Osteoblast (primary cell): Measurements from ENCODE around the gene CCDC71L. TPM values are rescaled to one million over a fixed set of nuclear protein-coding genes. Genes with fewer than 3 reads are reported as not detected.

ENCODE experiments used
- DNase-seq: peaks from one replicate; pipeline ENCODE4 v3.0.0; 2011; ENCODE audit warnings: low spot score, mixed read lengths; ENCODE audit not compliant: insufficient read length; ENCODE audit errors: missing footprints
- H2AFZ ChIP-seq: 2 replicates; pipeline ENCODE4 v1.6.0; 2011; ENCODE audit warnings: mild to moderate bottlenecking, low read length
- H3K27ac ChIP-seq: 2 replicates; pipeline ENCODE4 v1.5.1; 2011; ENCODE audit warnings: mild to moderate bottlenecking, low read depth, low read length, moderate library complexity
- H3K27me3 ChIP-seq: 2 replicates; pipeline ENCODE4 v1.6.0; 2012; ENCODE audit warnings: mild to moderate bottlenecking, control low read depth, inconsistent platforms, low read length, moderate library complexity; ENCODE audit not compliant: insufficient read depth
- H3K36me3 ChIP-seq: 2 replicates; pipeline ENCODE4 v1.5.1; 2011; ENCODE audit warnings: mild to moderate bottlenecking, low read length, control low read depth, moderate library complexity; ENCODE audit not compliant: insufficient read depth
- H3K4me1 ChIP-seq: 2 replicates; pipeline ENCODE4 v1.5.1; 2011; ENCODE audit warnings: mild to moderate bottlenecking, low read length, control low read depth, moderate library complexity; ENCODE audit not compliant: insufficient read depth
- H3K4me2 ChIP-seq: 2 replicates; pipeline ENCODE4 v1.6.0; 2011; ENCODE audit warnings: mild to moderate bottlenecking, low read length; ENCODE audit not compliant: insufficient read depth
- H3K4me3 ChIP-seq: fragments of 200-600 bp; sonication (generic); 3 replicates; pipeline ENCODE4 v1.5.1; 2012; ENCODE audit warnings: mild to moderate bottlenecking, low read length, inconsistent platforms; ENCODE audit not compliant: insufficient read depth
- H3K79me2 ChIP-seq: 2 replicates; pipeline ENCODE4 v1.6.0; 2012; ENCODE audit warnings: mild to moderate bottlenecking, low read length, control low read depth, inconsistent platforms; ENCODE audit not compliant: insufficient read depth
- H3K9me3 ChIP-seq: 2 replicates; pipeline ENCODE4 v1.5.1; 2011; ENCODE audit warnings: low read depth, low read length, control low read depth
- H4K20me1 ChIP-seq: 2 replicates; pipeline ENCODE4 v1.6.0; 2012; ENCODE audit warnings: mild to moderate bottlenecking, low read length, control low read depth; ENCODE audit not compliant: insufficient read depth
- total RNA-seq: library from RNA; depleted of rRNA; stranded (reverse); fragments of >200 nt; gene quantifications from 2 replicates; pipeline ENCODE4 v1.2.3, GENCODE V29; 2012
- TF ChIP-seq, protein P1 (sequence below): IDR thresholded peaks from 2 replicates; pipeline ENCODE4 v1.5.1; 2011; ENCODE audit warnings: mild to moderate bottlenecking, low read depth, low read length, moderate library complexity; ENCODE audit errors: extremely low read depth

The CCDC71L gene
- total RNA-seq, 1 donor, result 29.3 TPM

GRCh38 chr7:106659963-106660861 is 746 bp downstream of the CCDC71L start:
- Histone ChIP-seq H4K20me1 (peaks cover 8% of the 10 kb centered on the region), H3K4me2 (peak overlapping the region; percentile 91), H3K27me3 (no peaks in the 10 kb centered on the region), H3K27ac (peak overlapping the region; percentile 86), H3K79me2 (peaks cover 22% of the 10 kb centered on the region), H3K4me3 (peak overlapping the region; percentile 92), H3K4me1 (peaks cover 21% of the 10 kb centered on the region), H3K36me3 (no peaks in the 10 kb centered on the region), H2AFZ (peak overlapping the region; percentile 89), H3K9me3 (no peaks in the 10 kb centered on the region)
- DNase-seq, result peak; percentile 96
- TF ChIP-seq, protein P1, sequence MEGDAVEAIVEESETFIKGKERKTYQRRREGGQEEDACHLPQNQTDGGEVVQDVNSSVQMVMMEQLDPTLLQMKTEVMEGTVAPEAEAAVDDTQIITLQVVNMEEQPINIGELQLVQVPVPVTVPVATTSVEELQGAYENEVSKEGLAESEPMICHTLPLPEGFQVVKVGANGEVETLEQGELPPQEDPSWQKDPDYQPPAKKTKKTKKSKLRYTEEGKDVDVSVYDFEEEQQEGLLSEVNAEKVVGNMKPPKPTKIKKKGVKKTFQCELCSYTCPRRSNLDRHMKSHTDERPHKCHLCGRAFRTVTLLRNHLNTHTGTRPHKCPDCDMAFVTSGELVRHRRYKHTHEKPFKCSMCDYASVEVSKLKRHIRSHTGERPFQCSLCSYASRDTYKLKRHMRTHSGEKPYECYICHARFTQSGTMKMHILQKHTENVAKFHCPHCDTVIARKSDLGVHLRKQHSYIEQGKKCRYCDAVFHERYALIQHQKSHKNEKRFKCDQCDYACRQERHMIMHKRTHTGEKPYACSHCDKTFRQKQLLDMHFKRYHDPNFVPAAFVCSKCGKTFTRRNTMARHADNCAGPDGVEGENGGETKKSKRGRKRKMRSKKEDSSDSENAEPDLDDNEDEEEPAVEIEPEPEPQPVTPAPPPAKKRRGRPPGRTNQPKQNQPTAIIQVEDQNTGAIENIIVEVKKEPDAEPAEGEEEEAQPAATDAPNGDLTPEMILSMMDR, result peak; percentile 73

DNA sequence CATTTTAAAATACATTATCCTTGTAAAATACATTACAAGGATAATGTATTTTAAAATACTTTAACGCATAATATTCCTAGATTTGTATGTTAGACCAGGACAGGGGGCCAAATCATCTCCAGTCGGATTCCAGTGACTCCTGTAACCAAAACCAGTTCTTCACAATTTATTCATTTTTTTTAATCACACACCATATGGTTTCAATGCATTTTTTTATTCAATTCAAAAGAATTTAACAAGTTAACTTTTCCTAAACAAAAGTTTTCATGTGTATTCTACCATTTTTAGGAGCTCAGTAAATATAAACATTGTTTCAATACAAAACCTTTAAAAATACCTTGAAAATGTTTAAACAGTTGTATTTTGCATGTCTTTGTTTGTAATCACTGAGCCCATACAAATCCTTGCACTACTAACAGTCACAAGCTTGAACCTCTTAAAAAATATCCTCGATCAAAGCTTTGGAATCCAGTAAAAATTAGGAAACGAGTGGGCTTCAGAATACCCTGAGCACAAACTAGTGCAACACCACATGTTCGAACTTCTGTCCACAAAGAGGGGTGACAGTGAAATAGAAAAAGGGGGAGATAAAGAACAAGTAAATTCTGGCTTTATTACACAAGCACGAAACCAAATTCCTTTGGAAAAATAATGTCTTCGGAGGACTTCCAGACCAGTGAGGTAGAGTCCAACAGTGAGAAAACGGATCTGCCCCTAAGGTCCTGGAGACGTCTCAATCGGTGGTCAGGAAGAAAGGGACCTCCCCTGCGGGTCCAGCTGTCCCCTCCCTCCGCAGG is 1.6 kb downstream of the CCDC71L start:
- TF ChIP-seq, protein P1, result no peak
- Histone ChIP-seq H3K4me3 (peak overlapping the region; percentile 92), H3K4me1 (peaks cover 21% of the 10 kb centered on the region), H3K27me3 (no peaks in the 10 kb centered on the region), H4K20me1 (peaks cover 8% of the 10 kb centered on the region), H3K36me3 (no peaks in the 10 kb centered on the region), H3K4me2 (peak overlapping the region; percentile 91), H3K79me2 (peaks cover 22% of the 10 kb centered on the region), H2AFZ (peak overlapping the region; percentile 82), H3K27ac (peak overlapping the region; percentile 86), H3K9me3 (no peaks in the 10 kb centered on the region)
- no peak for DNase-seq

GRCh38 chr7:106658316-106659165 is 2.4 kb downstream of the CCDC71L start:
- Histone ChIP-seq H3K9me3 (no peaks in the 10 kb centered on the region), H3K36me3 (no peaks in the 10 kb centered on the region), H3K27ac (peak overlapping the region; percentile 86), H2AFZ (no peak overlapping the region), H3K4me1 (peaks cover 21% of the 10 kb centered on the region), H4K20me1 (peaks cover 8% of the 10 kb centered on the region), H3K27me3 (no peaks in the 10 kb centered on the region), H3K4me2 (peak overlapping the region; percentile 91), H3K4me3 (peak overlapping the region; percentile 92), H3K79me2 (peaks cover 22% of the 10 kb centered on the region)
- TF ChIP-seq, protein P1, result no peak
- no peak for DNase-seq
